Adrenal gland (tissue), 5 donors: Measurements from ENCODE around the gene ERAP2.

Source experiments
- POLR2A ChIP-seq, 2 donors: fragments of 450-650 bp; IDR thresholded peaks; one replicate each; pipeline ENCODE4 v1.6.1; 2017; ENCODE audit warnings: antibody characterized with exemption in 2 of 2, mild to moderate bottlenecking in 2 of 2, moderate library complexity in 1 of 2
- TF ChIP-seq, protein P1 (sequence below), 6 experiments: fragments of 450-650 bp in 4 of 6; fragments of 200-600 bp in 2 of 6; sonication (generic) in 1 of 6; IDR thresholded peaks; 1 replicate in 5 of 6; 2 replicates in 1 of 6; pipeline versions ENCODE4 v1.5.1 to v1.8.0; 2016 to 2021; ENCODE audit warnings: antibody characterized with exemption in 6 of 6, mild to moderate bottlenecking in 2 of 6, moderate library complexity in 1 of 6
- donor health status: DM: no; HTN: no; CAD: no.

DNA sequence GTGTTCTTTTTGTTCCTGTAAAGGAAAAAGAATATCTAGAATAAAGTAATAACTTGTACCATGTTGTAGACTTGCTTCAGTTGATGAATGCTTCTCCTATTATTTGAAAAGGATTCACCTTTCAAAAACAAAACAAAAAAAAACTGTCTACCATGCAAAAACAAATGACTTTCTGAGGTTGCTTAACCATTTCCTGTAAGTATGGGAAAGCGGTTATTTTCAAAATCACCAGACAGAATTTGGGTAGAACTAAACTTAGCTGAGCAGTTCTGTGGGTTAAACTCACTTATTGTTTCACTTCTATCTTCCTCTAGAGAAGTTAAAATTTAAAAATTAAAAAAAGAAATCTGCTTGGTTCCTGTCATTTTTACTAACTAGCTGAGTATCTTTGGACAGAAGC lies 84.8 kb downstream of the ERAP2 start:
- no peak for TF ChIP-seq POLR2A (IDR thresholded peaks at IDR 0.05)
- TF ChIP-seq, protein P1, sequence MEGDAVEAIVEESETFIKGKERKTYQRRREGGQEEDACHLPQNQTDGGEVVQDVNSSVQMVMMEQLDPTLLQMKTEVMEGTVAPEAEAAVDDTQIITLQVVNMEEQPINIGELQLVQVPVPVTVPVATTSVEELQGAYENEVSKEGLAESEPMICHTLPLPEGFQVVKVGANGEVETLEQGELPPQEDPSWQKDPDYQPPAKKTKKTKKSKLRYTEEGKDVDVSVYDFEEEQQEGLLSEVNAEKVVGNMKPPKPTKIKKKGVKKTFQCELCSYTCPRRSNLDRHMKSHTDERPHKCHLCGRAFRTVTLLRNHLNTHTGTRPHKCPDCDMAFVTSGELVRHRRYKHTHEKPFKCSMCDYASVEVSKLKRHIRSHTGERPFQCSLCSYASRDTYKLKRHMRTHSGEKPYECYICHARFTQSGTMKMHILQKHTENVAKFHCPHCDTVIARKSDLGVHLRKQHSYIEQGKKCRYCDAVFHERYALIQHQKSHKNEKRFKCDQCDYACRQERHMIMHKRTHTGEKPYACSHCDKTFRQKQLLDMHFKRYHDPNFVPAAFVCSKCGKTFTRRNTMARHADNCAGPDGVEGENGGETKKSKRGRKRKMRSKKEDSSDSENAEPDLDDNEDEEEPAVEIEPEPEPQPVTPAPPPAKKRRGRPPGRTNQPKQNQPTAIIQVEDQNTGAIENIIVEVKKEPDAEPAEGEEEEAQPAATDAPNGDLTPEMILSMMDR (IDR thresholded peaks at IDR 0.05): no peak
